Jurkat, Clone E6-1 (cell line): ENCODE measurements around the gene NTM.
"Not testable (repeated sequence)": the region's sequence is repeated elsewhere in the genome, so short reads cannot be mapped to it uniquely, and the experiment has no call there.

Experiments
- DNase-seq: peaks from one replicate; pipeline ENCODE4 v3.0.0-alpha.2; 2011; ENCODE audit warnings: low read depth, low spot score
- H3K4me3 ChIP-seq: 2 replicates; pipeline ENCODE4 v1.5.1; 2011; ENCODE audit warnings: mild to moderate bottlenecking, low read length, control low read depth, moderate library complexity

The NTM gene

GRCh38 chr11:131483453-131483852 is 113.0 kb downstream of the NTM start:
- DNase-seq = no peak
- H3K4me3 ChIP-seq = no peak overlapping the region

GRCh38 chr11:131483877-131484276 is 113.5 kb downstream of the NTM start:
- DNase-seq = no peak
- H3K4me3 ChIP-seq = no peak overlapping the region

GRCh38 chr11:131486100-131486499 is 115.7 kb downstream of the NTM start:
- H3K4me3 ChIP-seq = no peak overlapping the region
- DNase-seq = no peak

- no peak for DNase-seq
- no peak overlapping the region for H3K4me3 ChIP-seq
These were observed 116.7 kb downstream of the NTM start for GRCh38 chr11:131486937-131487635.

- no peak for DNase-seq
- no peak overlapping the region for H3K4me3 ChIP-seq
These were observed 117.8 kb downstream of the NTM start for GRCh38 chr11:131488238-131488637.

GRCh38 chr11:131491503-131491902 is 121.1 kb downstream of the NTM start:
- no peak overlapping the region for H3K4me3 ChIP-seq
- DNase-seq = no peak

- no peak for DNase-seq
- no peak overlapping the region for H3K4me3 ChIP-seq
These were observed 125.0 kb downstream of the NTM start for GRCh38 chr11:131495423-131495822.

- not testable (repeated sequence) for H3K4me3 ChIP-seq, DNase-seq
These were observed 127.3 kb downstream of the NTM start for GRCh38 chr11:131497686-131498085.

GRCh38 chr11:131498631-131499160 is 128.3 kb downstream of the NTM start:
- H3K4me3 ChIP-seq = no peak overlapping the region
- DNase-seq = no peak

- H3K4me3 ChIP-seq = no peak overlapping the region
- no peak for DNase-seq
These were observed 128.8 kb downstream of the NTM start for GRCh38 chr11:131499199-131499598.

GRCh38 chr11:131503017-131503416 is 132.6 kb downstream of the NTM start:
- DNase-seq = no peak
- no peak overlapping the region for H3K4me3 ChIP-seq

GRCh38 chr11:131504199-131504949 is 134.0 kb downstream of the NTM start:
- no peak for DNase-seq
- H3K4me3 ChIP-seq = no peak overlapping the region

- H3K4me3 ChIP-seq = no peak overlapping the region
- DNase-seq = no peak
These were observed 135.9 kb downstream of the NTM start for GRCh38 chr11:131506348-131506747.

GRCh38 chr11:131510662-131511061 is 140.2 kb downstream of the NTM start:
- DNase-seq = no peak
- H3K4me3 ChIP-seq = no peak overlapping the region

- H3K4me3 ChIP-seq = no peak overlapping the region
- DNase-seq = no peak
These were observed 141.4 kb downstream of the NTM start for GRCh38 chr11:131511794-131512193.

- no peak overlapping the region for H3K4me3 ChIP-seq
- no peak for DNase-seq
These were observed 141.8 kb downstream of the NTM start for GRCh38 chr11:131512228-131512627.

- H3K4me3 ChIP-seq = no peak overlapping the region
- no peak for DNase-seq
These were observed 143.6 kb downstream of the NTM start for GRCh38 chr11:131514062-131514461.

GRCh38 chr11:131518305-131518838 is 148.0 kb downstream of the NTM start:
- DNase-seq = no peak
- H3K4me3 ChIP-seq = no peak overlapping the region

GRCh38 chr11:131522851-131523250 is 152.4 kb downstream of the NTM start:
- DNase-seq = no peak
- H3K4me3 ChIP-seq = no peak overlapping the region

- DNase-seq = no peak
- H3K4me3 ChIP-seq = no peak overlapping the region
These were observed 160.0 kb downstream of the NTM start for GRCh38 chr11:131530407-131530806.
